ENCODE measurements around the gene SORCS2.

The SORCS2 gene

DNA sequence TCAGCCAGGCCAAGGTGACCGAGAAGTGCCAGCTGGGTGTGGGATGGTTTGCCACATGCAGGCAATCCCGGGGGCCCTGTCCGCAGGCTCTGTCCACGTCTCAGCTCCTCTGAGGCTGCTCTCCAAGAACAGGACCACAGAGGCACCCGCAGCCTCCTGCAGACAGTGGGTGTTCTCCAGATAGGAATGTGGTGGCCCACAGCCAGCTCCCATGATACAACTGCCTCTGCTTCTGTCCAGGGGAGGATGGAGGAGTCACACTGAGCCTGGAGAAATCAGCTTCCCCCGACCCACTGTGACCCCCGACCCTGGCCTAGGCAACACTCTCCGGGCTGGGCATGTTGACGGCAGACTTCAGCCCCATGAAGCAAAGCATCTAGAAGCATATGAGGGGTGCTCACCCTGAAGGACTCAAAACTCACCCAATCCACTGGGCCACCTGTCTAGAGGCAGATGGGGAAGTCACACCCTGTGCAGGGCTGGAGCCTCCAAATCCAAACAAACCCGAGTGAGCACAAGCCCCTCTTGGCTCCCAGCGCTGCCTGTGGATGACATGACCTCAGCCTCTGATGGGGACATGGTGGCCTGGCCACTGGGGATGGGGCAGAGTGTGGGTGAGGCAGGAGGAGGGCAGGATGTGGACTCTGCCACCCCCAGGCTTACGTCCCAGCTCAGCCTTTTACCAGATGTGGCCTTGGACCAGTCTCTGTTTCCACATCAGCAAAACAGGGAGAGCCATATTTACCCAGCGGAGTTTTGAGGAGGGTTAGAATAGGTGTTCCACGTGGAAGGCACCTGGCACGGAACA lies 140.1 kb downstream of the SORCS2 start:
- TF ChIP-seq, protein P1, sequence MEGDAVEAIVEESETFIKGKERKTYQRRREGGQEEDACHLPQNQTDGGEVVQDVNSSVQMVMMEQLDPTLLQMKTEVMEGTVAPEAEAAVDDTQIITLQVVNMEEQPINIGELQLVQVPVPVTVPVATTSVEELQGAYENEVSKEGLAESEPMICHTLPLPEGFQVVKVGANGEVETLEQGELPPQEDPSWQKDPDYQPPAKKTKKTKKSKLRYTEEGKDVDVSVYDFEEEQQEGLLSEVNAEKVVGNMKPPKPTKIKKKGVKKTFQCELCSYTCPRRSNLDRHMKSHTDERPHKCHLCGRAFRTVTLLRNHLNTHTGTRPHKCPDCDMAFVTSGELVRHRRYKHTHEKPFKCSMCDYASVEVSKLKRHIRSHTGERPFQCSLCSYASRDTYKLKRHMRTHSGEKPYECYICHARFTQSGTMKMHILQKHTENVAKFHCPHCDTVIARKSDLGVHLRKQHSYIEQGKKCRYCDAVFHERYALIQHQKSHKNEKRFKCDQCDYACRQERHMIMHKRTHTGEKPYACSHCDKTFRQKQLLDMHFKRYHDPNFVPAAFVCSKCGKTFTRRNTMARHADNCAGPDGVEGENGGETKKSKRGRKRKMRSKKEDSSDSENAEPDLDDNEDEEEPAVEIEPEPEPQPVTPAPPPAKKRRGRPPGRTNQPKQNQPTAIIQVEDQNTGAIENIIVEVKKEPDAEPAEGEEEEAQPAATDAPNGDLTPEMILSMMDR (conservative IDR thresholded peaks at IDR 0.05), result no peak
- H3K27ac ChIP-seq, result no peak overlapping the region

DNA sequence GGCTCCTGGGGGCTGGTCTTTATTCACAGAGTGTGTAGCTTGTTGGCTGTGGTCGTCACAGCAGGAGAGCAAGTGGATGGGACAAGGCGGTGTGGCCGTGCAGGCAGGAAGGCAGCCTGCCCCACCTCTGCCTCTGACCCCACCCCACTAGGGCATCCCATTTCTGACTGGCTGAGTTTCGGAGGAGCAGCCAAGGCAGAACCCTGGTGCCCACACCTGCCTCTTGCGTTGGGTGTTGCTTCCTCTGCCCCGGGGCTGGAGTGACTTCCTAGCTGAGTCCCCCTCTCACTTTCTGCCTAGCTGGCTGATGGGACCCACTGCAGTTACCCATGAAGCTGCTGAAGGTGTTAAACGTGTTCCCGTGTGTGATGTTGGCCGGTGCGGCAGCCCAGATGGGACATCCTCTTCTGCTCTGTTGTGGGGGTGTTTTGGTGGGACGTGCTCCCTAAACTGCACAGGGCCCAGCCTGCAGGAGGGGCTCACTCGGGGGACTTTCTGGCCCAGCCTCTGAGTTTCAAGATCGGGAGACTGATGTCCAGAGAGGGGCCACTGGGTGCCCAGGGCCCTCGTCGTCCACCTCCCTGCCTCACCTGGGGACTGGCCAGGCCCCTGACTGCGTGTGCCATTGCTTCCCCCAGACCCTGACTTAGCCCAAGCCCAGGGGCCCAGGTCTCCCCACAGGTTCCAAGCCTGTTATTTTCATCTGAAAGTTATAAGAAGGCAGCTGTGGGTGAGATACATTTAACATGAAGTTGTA lies 140.9 kb downstream of the SORCS2 start:
- H3K27ac ChIP-seq, result no peak overlapping the region
- TF ChIP-seq, protein P1 (conservative IDR thresholded peaks at IDR 0.05), result no peak

DNA sequence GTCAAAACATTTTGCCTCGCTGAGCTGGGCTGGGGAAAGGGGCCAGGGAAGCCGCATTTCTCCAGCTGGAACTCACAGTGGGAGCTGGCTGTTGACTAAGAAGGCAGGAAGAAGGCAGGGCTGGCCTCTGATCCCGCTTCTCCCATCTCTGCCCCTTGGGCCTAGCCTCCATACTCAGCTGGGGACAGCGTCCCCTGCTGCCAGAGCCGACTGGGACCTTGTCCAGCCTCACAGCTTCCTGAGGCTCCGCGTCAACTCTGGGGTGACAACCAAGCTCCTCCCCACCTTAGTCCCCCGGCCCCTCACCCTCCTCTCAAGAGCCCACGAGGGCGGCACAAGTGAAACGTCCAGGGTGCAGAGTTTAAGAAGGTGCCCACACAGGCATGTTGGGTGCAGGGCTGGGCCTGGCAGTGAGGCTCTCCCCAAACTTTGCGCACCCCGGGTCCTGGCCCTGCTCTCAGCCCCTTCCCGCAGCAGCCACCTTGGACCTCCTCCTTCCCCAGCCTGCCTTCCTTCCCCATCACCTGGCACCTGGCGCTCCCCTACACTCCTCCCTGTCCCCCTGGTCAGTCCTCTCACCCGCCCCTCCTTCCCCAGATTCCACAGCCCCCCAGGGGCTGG lies 141.6 kb downstream of the SORCS2 start:
- TF ChIP-seq, protein P1 (conservative IDR thresholded peaks at IDR 0.05), result no peak
- no peak overlapping the region for H3K27ac ChIP-seq

DNA sequence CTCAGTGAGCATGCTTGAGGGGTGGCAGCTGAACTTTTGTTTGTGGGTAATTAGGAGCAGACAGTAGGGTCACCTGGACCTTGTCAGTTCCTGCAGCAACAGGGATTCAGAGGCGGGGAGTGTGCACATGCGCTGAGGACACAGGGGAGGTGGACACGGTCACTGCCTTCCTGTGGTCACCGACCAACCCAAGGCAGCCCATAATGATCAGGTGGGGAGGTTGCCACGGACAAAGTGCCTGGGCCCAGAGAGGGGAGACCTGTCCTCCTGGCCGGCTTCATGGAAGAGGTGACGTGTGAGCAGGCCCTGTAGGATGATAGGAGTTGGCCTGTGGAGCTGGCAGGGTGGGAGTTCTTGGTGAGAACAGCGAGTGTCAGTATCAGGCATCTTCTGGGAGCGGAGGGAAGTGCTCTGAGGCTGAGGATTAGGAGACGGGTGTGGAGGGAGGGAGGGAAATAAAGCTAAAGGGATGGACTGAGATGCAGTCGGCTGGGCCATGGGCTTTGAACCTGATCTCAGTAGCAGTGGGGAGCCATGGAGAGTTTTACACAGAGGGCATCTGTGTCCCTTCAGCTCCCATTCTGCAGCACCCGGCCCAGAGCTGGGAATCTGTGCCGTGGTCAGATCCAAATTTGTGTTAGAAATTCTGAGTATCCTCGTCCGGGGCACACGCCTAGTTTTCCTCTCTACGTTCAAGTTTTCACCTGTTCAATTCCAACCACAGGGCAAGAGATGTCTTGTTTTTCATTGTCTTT lies 142.4 kb downstream of the SORCS2 start:
- TF ChIP-seq, protein P1 (conservative IDR thresholded peaks at IDR 0.05), result no peak
- no peak overlapping the region for H3K27ac ChIP-seq

DNA sequence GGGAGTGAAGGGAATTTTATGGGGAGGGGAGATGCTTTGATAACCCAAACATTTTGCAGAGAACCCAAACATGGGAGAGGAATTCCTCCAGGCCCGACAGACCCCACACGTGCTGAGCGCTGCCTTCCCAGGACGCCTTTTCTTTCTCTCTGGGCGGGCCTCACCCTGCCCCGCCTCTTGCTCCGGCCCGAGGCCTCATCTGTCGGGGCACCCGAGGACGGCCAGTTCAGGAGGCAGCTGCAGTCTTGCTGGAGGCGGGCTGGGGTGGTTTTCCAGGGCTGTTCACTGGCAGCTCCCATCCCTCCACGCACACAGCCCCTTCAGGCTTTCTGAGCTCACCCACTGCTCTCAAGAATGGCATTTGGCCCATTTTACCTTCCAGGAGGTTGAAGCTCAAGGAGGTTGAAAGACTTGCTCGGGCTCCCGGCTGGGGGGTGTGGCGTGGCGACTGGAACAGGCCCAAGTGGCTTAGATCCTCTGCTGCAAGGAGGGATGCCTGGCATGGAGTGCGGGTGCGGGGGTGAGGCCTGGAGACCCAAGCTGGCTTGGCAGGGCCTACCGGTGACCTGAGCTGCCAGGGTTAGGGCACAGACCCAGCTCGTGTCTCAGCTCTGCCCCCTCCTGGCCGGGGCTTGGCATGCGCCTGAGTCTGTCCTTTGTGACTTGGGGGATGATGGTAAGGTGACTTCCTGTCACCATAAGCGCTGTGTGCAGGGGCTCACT lies 143.2 kb downstream of the SORCS2 start:
- TF ChIP-seq, protein P1 (conservative IDR thresholded peaks at IDR 0.05), result peak; percentile 74
- H3K27ac ChIP-seq, result no peak overlapping the region

DNA sequence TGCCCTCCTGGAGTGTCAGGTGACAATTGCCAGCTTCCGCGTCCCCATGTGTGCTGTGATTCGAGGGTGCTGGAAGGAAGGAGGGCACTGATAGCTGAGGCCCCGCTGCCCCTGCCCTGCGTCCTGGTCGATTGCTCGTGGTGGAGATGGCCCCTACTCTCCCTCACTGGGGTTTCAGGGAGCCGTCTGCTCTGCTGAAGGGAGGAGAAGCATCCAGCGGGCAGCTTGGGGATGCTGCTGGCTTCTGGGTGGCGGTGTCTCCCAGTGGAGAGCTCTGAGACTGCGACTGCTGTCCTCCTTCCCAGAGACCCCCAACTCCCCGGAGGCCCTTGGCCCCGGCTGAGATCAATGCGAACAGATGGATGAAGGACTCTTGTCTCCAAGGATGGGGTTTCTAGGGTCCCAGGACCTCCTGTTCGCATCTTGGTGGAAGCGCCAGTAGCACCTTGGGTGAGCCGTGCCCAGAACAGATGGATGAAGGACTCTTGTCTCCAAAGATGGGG lies 143.8 kb downstream of the SORCS2 start:
- TF ChIP-seq, protein P1 (conservative IDR thresholded peaks at IDR 0.05), result peak; percentile 35
- no peak overlapping the region for H3K27ac ChIP-seq
